DMS 273 (cell line): ENCODE data around the gene LPP.

Experiments used
- DNase-seq: peaks from one replicate; lab custom pipeline; 2025; ENCODE audit not compliant: unreplicated experiment; lab: John Stamatoyannopoulos, UW

The LPP gene

GRCh38 chr3:188243124-188243795 lies 89.3 kb downstream of the LPP start:
- no peak for DNase-seq

- DNase-seq = no peak
Observed at GRCh38 chr3:188244395-188244861, 90.5 kb downstream of the LPP start.

GRCh38 chr3:188246905-188247304 lies 92.9 kb downstream of the LPP start:
- DNase-seq = no peak

- DNase-seq = no peak
Observed at GRCh38 chr3:188248036-188248561, 94.1 kb downstream of the LPP start.

DNA sequence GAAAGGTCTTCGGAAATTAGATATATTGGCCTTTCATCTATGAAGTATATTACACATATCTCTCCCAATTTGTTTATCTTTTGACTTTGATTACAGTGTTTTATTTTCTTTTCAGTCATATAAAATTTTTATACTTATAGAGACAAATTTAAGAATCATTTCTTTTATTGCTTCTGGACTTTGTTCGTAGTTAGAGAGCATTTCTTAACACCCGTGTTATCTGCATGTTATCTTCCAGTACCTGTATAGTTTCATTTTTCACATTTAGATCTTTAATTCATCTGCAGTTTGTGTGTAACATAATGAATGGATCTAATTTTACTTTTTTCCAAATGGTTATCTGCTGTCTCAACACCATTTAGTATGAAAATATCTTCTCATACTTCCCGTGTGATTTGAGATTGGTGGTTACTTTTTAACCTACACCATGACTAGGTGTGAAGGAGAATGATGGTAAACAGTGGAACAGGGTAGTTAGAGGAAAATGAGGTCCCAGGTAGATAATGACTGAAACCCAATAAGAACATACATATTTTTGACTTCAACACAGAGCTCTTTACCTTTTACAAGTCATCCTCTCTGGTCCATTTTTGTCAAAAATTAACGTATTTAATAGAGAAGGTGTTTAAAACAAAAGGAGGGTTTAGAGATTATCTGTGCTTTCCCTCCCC lies 99.3 kb downstream of the LPP start:
- DNase-seq = no peak

GRCh38 chr3:188253800-188254452 lies 100.0 kb downstream of the LPP start:
- peak; percentile 47 for DNase-seq

GRCh38 chr3:188254520-188255070 lies 100.6 kb downstream of the LPP start:
- DNase-seq = no peak

- DNase-seq = no peak
Observed at GRCh38 chr3:188255190-188255589, 101.2 kb downstream of the LPP start.

DNA sequence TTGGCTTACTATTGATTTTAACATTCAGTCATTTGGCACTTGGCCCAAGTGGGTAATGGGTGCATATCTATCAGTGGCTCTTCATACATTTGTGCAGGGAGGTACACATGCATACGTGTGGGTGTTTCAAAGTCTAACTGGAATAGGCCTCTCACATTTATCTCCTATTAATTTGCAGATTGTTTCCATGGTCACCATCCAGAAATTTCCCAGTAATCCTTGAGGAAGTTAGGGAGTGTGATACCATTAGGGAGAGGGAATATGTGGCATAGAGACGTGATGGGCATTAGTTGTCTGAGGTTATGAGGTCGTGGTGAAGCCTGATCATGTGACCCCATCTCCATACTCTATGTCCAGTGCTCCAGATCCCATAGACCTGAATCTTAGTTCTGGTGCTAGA lies 102.8 kb downstream of the LPP start:
- DNase-seq = no peak

DNA sequence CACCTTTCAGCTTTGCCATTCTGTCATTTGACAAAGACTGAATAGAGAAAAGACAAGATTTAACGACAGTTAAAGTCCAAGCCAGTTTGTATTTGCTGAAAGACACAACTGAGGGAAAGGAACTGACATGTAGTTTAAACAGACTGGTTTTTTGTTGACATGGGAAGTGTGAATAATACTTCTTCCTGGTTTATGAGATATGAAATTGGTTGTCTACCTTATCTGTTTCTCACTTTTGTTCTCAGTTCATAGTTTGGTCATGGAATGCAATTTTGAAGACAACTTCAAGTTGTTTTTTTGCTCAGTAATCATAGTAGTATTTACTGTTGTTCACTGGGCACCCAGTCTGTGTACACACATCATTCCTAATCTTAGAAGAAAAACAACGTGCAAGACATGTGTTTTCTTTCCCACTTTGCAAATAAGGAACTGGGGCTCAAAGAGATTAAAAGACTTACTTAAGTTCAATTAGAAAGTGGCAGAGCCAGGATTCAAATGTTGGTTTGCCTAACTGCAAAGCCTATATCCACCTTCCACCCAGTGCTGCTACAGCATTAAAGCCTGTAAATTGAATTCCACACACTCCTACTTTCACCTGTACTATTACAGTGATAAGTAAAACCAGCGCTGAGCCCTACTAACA lies 103.5 kb downstream of the LPP start:
- no peak for DNase-seq

GRCh38 chr3:188259191-188259590 lies 105.2 kb downstream of the LPP start:
- no peak for DNase-seq

GRCh38 chr3:188259596-188259995 lies 105.6 kb downstream of the LPP start:
- no peak for DNase-seq

DNA sequence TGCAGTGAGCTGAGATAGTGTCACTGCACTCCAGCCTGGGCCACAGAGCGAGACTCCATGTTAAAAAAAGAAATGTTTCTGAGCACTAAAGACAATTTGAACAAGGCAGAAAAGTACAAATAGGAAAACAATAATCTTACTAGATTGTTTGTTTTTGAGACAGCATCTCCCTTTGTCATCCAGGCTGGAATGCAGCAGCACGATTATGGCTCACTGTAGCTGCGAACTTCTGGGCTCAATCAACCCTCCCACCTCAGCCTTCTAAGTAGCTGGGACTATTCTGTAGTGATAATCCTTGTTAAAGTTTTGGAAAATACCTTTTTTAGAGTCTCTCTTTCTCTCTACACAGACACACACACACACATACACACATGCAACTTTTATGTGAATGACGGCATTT lies 107.1 kb downstream of the LPP start:
- DNase-seq = no peak

- DNase-seq = no peak
Observed at GRCh38 chr3:188262488-188262887, 108.5 kb downstream of the LPP start.

DNA sequence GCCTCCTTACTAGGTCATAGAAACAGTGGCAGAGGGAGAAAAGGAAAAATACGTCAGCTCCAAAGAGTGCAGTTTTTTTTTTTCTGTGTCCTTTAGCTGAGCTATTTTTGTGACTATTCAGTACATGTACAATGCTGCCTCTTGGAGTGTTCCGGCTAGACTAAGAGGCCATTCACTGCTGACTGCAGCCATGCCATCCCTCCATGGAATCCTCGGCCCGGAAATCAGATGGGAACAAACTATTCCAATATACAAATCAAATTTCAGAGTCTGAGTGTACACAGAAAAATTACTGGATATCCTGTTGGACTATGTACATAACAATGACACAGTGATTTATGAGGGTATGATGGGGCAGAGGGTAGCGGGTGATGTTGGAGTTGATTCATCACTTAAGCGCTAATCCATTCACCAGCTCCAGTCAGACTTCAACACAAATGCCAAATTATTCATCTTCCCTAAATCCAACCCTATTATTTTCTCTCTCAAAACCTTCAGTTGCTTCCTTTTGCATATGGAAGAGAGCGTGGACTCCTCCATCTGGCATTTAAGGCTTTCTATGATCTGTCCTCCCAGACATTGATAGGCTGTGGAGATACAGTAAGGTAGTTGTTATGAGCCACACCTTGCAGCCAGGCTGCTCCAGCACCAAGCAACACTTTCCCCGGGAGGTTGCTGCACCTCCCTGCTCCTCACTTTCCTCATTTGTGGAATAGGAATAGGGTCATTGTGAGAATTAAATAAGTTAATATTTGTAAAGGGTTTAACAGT lies 109.1 kb downstream of the LPP start:
- DNase-seq = no peak

DNA sequence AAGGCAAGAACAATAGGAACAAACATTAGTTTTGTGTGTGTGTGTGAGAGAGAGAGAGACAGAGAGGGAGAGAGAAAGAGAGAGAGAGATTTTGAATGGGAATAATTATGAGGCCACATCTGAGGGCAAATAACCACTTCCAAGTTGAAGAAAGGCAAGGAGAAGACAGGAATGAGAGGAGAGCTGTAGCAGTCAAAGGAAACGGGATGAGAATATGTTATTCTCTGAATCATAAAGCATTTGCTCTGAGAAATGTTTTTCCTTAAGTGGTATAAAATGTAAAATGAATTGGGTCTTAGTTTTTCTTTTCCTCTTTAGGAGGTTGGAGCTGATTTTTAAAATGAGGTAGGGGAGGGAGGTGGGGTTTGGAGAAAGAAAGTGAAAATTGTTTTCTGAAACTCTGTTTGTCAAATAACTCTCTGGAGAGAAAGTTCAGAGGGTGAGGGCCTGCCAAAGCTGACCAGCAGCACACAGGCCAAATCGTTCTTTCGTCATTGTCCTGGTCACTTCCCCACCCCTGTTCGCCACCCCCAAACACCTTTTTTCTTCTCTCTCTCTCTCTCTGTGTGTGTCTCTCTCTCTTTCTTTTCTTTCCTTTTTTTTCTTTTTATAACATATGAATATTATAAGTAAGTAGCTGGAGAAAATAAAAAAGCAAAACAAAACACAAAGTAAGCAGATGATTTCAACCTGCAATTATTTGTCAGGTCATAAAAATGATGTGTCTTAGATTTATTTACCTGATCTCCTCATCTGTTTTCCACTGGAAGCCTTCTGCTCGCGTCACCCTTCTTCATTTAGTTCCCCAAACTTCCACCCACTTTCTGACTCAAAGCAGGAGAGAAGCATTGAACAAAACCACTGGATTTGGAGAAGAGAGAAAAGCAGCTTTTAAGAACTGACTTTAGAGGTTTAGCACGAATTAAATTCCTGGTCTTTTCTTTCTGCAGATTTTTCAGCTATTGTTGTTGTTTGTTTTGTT lies 110.6 kb downstream of the LPP start:
- no peak for DNase-seq

DNA sequence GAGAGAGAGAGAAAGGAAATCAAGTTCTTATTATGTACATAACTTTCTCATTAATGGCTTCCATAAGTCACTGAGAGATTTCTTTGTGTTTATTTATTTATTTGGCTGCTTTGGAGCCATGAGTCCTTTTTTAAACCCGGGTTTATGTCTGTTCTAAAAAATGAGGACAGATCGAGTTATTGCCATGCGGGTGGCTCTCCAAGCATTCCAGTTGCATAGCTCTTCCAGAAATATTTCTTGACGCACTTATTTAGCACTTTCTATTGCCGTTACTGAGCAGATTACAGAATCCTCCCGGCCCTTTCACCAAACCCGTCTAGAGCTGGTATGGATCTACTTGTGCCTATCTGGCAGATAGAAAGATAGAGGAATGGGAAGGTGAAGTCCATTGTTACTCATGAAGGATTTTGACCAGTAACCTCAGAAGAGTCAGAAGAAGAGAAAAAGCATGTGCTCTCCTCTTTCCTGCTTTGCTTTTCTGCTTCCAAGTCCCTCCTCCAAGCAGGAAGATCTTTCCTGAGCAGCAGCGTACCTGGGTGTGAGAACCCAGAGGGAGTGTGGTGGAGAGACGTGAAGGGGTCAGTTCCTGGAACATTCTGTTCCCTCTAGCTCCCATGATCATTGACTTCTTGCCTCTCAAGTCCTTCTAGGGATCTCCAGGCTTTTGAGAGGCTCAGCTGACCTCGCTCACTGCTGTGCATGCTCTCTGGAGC lies 112.8 kb downstream of the LPP start:
- DNase-seq = no peak

- no peak for DNase-seq
Observed at GRCh38 chr3:188267790-188268335, 113.9 kb downstream of the LPP start.
